Stimulated activated CD4-positive, alpha-beta T cell treated with anti-CD3 and anti-CD28 coated beads, TNF-alpha, amount 100 ng/mL, for 1 hour (primary cell): ENCODE data around the gene RAB25.
"Not testable (repeated sequence)": the region's sequence is repeated elsewhere in the genome, so short reads cannot be mapped to it uniquely, and the experiment has no call there.

Source experiments
- DNase-seq, 3 donors: peaks; one replicate each; pipeline ENCODE4 v3.0.0-alpha.2; 2020; ENCODE audit warnings: low read depth in 3 of 3, low spot score in 1 of 3

The RAB25 gene

DNA sequence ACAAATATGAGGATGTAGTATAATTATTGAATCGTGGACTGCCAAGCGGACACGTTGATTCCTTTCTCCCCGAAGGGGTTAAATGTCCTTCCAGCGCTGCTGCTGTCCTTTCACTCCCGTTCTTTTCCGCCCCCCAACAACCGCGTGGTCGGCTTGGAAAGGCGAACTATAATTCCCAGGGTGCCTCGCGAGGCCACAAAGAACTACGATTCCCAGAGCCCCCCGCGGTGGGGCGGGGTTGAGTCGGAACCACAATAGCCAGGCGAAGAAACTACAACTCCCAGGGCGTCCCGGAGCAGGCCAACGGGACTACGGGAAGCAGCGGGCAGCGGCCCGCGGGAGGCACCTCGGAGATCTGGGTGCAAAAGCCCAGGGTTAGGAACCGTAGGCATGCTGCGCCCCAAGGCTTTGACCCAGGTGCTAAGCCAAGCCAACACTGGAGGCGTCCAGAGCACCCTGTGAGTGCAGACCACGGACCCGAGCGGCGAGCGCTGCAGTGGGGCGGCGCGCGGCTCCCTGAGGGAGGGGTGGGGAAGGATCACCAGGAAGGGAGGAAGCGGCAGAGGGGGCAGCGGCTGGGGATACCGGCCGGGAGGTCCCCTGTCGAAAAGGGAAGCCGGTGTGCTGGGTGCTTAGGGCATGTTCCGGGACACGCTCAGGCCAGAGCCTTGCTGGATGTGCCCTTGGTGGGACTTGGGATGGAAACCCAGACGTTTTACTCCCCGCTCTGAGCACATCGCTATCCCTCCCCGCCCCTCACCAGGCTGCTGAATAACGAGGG is 6.3 kb upstream of the RAB25 start, which contains the start of gene LAMTOR2:
Gene LAMTOR2, plus strand, starts transcription at position 283 of the 781 bp plus-strand sequence. Its CDS starts 108 bp downstream, at position 391.
- DNase-seq: peak; percentile 81 to 94 (median 87)

DNA sequence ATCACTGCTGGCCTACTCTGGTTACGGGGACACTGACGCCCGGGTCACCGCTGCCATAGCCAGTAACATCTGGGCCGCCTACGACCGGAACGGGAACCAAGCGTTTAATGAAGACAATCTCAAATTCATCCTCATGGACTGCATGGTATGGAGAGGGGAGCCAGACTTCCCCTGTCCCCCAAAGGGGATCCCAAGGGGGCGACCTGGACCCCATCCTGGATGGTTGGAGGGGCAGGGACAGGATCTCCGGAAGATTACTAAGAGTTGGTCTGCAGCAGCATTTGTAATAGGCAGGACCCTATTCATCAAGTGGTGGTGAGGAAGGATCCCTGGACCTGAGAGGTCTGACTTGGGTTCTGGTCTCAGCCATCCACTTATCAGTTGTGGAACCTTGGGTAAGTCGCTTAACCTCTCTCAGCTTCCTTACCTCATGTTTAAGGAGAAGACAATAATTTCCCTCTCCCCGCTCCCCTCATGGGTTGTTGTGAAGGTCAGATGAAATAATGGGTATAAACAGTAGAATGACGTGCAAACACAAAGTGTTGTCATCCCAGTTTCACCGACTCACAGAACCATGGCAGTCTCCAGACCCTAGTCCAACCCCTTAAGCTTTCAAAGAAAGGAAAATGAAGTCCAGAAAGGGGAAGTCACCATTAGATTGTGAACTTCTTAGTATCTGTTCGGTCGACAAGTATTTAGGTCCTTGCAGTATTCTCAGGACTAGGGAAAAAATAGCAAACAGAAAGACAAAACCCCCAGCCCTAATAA is 5.5 kb upstream of the RAB25 start:
- DNase-seq: no peak

DNA sequence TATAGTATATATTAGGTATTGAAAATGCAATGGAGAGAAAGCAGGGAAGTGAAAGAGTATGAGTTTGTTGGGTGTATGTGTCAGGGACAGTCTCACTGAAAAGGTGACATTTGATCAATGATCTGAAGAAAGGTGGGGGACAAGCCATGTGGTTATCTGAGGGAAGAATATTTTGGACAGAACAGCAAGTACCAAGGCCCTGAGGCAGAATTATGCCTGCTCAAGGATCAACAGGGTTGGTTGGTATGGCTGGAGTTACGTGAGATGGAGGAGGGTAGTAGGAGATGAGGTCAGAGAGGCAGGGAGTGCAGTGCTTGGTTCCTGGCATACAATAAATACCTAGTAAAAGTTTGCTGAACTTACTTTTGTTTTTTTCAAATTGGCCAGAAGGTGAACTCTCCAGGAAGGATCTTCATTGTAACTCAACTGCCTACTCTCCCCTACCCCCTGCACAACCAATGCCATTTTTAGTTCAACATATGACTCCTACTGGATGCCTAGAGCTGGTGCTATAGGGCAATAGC is 4.6 kb upstream of the RAB25 start:
- DNase-seq: no peak

DNA sequence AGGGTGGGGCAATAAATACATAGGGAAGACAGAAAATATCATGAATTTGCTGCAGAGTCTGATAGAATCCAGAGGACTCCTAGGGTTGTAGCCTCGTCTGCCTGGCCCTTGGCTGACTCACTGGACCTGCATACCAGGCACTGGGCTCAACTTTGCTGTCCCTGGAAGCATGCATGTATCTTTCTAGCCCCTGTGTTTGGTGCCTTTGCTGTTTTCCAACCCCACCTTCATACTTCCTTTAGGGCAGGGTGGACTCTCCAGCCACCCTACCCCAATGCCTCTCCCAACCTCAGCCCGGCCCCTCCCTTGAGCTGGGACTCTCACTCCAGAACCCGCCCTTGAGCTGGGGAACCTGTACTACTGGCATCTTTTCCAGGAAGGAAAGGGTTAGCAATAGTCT is 1.2 kb downstream of the RAB25 start:
- DNase-seq: no peak

DNA sequence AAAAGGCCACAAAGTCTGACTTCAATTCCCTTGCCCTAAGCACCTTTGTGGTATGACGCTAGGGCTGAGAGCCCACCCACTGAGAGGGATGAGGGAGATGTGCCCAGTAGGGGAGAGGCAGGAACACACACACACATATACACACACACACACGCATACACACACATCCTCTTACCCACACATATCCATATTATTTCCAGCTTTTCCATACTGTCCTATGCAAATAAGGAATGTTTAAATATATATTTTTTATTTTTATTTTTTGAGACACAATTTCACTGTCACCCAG is 3.0 kb downstream of the RAB25 start:
- DNase-seq: no peak

DNA sequence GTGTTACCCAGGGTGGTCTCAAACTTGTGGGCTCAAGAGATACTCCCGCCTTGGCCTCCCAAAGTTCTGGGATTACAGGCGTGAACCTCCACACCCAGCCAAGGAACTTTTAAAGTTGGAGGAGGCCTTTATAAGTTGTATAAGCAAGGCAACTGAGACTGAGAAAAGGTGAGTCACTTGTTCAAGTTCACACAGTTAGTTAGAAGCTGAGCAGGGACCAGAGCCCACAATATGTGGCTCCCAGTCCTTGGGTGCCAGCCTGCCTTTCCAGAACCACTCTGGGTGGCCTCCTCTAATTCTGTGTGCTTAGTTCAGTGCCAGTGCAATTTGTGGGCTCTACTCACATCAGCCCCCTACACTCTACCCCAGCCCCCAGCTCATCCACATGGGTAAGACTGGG is 3.7 kb downstream of the RAB25 start:
- DNase-seq: no peak

DNA sequence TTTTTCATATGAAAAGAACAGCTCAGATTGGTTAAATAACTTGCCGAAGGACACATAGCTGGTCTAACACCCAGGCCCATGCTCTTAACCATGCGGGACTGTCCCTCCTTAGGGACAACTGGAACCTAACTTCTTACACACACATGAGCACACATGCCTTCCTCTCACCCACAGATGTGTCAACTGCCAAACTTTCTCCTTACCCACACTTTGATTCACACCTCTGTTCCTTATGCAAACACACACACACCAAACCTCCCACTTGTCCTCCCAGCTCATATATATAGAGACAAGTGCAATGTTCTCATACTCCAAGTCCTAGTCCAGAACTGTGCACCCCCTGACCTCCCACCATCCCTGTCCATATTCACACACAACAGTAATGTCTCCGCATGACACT is 4.3 kb downstream of the RAB25 start:
- DNase-seq: no peak

DNA sequence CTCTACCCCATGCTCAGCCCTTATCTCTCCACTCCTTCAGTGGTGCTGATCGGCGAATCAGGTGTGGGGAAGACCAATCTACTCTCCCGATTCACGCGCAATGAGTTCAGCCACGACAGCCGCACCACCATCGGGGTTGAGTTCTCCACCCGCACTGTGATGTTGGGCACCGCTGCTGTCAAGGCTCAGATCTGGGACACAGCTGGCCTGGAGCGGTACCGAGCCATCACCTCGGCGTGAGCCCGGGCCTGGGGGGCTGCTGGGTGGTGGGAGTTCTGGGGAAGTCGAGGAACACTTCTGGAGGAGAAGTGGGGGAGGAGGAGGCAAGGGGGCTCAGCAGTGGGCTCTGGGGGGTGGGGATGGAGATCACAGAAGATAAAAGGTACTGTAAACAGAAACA is 4.9 kb downstream of the RAB25 start:
- no peak for DNase-seq

DNA sequence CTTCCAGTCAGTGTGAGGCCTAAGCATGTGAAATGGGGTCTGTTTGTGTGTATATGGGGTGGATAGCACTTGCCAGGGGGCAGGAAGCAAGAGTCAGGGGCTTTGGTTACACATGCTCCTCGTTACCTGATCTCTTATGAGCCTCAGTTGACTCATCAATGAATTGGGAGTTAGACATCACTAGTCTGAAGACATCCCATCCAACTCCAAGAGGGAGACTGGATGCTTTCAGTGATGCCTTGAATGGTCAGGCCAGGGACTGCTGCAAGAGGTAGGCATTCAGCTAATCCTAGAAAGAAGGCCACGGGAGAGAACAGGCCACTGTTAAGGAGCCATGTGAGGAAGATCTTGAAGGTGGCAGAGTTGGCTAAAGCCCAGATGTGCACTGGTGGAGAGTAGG is 6.3 kb downstream of the RAB25 start:
- no peak for DNase-seq

DNA sequence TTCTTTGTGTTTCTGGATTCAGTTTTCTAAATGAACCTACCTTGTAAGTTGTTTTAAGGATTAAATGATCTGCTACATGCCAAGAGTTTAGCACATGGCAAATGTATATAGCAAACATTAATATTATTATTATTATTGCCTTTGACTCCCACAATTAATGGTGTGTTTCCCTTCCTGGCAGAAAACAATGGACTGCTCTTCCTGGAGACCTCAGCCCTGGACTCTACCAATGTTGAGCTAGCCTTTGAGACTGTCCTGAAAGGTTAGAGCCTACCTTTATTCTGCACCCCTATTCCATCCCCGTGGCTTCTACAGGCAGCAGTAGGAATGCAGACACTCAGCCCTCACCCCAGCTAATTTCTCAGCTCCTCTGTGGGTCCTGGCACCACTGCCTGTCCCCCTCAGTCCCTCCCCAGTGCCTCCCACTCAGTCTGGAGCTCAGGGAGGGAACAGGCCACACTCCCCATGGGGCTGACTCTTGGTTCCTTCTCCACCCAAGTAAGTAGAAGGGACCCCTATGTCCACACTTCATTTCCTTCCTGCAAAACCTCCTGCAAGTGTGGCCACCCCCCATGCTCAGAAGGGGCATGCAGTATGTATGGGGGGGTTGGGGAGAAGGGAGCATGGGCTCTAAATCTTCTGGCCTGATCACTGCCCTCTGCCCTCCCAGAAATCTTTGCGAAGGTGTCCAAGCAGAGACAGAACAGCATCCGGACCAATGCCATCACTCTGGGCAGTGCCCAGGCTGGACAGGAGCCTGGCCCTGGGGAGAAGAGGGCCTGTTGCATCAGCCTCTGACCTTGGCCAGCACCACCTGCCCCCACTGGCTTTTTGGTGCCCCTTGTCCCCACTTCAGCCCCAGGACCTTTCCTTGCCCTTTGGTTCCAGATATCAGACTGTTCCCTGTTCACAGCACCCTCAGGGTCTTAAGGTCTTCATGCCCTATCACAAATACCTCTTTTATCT is 8.8 kb downstream of the RAB25 start:
- no peak for DNase-seq

DNA sequence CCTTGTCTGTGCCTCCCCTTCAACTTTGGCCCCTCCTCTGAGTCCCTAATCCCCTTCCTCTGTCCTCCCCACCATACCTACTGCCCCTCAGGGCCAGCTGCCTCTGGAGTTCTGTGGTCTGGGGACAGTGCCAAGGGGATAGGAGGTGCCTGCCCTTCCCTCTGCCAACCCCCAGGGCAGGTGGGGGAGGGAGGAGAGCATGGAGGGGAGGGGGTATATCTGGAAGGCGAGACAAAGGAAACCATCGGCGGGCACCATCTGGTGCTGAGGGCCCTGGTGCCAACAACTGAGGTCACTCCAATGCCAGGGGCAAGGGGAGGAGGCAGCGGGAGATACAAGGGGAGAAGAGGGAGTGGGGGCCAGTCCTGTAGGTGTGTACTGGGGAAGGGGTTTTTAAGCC is 9.6 kb downstream of the RAB25 start:
- no peak for DNase-seq

DNA sequence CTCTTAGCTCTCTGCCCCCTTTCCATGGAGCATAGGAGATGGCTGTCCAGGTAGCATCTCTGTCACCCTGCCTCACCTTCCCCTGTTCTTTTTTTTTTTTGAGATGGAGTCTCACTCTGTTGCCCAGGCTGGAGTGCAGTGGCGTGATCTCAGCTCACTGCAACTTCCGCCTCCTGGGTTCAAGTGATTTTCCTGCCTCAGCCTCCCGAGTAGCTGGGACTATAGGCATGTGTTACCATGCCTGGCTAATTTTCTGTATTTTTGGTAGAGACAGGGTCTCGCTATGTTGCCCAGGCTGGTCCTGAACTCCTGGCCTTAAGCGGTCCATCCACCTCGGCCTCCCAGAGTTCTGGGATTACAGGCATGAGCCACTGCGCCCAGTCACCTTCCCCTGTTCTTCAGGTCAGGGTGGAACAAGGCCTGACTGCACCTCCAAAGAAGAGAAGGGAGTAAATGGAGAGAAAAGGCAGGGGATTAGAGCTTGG is 10.4 kb downstream of the RAB25 start:
- not testable (repeated sequence) for DNase-seq

DNA sequence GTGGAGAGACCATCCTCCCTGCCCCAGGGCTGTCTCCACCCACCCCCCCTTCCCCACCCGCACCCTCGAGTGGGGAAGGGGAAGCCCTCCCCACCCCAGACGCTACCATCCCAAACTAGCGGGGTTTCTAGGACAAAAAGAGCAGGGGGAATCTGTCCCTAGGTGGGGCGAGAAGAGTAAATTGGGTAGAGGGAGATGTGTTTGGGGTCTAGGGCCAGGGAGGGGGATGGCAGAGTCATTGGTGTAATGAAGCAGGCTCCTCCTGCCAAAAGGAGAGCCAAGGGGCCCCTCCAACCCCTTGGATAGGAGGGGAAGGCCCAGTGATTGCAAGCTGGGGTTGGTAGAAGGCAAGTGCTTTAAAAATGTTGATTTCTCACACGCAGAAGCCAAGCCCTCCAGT is 11.3 kb downstream of the RAB25 start:
- no peak for DNase-seq

DNA sequence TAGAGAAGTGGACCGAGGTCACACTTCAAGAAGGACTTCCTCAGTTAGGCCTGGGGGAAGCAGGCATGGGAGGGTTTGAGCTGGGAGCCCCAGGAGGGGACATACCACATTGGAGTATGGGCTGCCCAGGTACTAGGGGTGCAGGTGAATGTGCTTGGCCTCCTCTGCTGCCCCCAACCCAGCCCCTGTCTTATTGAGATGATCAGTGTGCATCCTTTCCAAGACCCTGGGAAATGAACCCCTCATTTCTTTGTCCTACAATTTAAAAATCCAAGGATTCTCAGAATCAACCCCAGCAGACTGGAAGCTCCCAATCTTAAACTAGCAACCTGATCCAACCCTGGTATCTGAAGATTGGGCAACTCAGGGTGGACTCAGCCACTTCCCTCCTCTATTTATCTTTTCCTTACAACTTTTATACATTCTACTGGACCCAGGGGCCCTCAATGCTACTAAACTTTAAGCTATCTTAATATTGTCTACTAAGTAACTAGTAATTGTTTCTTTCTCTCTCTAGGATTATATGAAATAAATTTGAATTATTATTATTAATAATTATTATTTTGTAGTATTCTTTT is 12.2 kb downstream of the RAB25 start:
- no peak for DNase-seq

DNA sequence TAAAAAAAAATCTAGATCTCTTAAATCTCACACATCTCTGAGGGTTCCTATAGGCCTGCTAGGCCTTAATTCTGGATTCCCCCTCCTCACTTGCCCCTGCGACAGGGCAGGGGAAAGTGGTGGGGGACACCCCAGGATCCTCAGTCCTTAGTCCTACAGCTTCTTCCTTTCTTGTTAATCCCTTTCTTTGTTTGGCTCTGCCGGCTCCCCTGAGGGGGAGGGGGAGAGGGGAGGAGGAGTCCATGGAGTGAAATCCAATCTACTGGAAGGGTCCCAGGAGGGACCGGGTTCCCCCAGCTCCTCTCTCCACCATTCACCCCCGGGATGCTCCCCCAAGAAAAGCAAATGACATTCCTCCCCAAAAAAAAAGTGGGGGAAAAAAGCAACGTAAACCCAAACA is 12.8 kb downstream of the RAB25 start:
- DNase-seq: no peak

DNA sequence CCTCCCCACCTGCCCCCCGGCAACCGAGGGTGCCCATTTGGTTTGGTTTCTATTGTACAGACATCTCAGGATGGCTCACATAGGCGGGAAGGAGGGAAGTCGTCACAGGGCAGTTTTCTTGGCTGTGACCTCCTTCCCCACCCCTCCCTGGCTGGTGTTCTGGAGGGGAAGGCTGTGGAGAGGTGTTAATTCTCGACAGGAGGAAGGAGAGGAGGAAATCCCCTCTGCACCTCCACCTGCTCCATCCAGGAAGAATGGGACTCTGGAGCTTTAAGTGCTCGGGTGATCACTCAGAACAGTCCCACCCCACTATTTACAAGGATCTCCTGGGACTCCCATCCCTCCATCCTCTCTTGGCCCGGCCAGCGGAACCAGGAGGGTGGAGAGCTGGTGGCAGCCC is 13.7 kb downstream of the RAB25 start:
- no peak for DNase-seq

DNA sequence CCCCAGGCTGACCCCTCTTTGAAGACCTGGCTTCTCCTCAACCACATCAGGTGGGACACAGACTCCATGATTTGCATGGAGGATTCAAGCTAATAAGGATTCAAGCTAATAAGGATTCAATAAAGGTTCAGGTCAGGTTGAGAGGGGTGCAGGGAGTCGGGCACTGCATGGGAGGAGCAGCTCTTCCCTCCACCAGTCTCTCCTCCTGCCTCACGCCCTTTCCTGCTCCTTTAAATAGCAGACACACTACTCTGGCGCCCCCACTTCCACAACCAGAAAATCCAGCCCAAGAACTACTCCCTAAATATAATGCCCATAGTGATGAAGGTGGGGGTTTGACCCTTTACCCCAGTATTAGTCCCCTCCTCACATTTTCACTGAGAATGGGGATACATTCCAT is 14.2 kb downstream of the RAB25 start:
- DNase-seq: no peak

DNA sequence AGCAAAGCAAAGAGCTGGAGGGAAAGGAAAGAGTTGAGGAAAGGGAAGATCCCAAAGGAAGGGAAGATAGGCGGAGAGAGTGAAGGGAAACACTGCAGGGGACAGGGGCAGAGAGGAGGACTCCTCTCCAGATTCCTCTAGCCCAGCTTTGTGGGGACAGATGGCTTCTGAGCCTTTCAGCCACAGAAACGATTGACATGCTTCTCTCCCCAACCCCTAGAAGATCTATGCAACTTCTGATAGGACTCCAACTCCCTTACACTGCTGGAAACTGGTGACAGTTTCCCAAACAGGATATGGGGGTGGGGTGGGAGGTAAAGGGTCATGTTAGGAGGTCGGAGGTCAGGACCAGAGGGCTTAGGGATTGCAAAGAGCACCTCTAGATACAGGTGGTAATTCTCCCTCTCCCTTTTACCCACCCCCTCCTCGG is 14.8 kb downstream of the RAB25 start:
- DNase-seq: no peak

DNA sequence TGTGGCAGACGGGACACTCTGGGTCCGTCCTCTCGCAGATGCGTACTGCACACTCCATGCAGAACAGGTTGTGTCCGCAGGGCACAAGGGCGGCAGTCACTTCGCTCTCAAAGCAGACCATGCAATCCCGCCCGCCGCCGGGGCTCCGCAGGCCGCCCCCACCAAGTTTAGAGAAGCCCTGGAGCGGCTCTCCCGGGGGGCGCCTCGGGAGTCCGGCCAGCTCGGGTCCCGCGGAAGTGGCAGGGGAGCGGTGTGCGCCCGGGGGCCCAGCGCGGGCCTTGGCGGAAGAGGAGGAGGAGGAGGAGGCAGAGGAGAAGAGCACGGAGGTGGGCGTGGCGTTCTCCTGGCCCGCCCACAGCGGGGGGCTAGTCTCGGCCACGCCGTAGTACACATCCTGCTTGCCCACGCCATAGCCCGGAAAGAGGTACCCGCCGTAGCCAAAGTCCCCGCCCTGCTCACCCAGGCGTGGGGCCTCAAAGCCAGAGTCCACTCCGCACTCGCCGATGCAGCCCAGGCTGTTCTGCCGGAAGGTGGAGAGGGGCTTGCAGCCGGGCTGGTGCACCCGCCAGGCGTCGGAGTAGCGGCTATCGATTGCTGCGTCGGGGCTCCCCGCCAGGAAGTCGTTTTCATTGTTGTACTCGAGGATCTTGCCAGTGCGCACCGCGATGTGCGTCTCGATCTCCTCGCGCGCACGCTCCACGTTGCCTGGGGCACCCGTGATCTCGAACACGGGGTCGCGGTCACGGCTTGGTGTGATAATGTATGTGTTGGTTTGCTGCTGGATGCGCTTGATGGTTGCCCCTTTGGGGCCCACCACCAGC is 15.9 kb downstream of the RAB25 start:
- DNase-seq: no peak

DNA sequence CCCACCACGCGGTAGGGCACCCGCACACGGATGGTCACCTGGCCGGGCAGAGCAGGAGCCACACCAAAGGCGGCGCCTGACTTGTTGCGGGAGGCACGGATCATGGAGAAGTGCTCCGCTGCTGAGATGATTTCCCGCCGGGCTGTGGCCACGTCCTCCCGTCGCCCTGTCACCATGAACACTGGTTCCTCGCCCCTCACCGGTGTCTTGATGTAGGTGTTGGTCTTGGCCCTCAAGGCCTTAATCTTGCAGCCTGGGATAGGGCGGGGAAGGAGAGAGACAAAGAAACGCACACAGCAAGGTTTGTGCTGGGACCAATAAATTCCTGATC is 16.4 kb downstream of the RAB25 start:
- no peak for DNase-seq
